Peyer's patch (tissue), 4 donors: ENCODE results near the gene WDR74. TPM values are rescaled to one million over a fixed set of nuclear protein-coding genes. Genes with fewer than 3 reads are reported as not detected.
A peak's percentile ranks its signal among the peaks of the same experiment; 100 is the strongest.

Experiments
- DNase-seq, 3 donors: peaks; one replicate each; pipeline ENCODE4 v3.0.0-alpha.2; 2017 to 2019
- H3K27ac ChIP-seq, 4 donors: fragments of 200-600 bp; sonication (generic); one replicate each; pipeline ENCODE4 v1.5.1; 2016 to 2019
- H3K27me3 ChIP-seq, 2 donors: fragments of 200-600 bp; sonication (generic); one replicate each; pipeline ENCODE4 v1.5.1; 2019
- H3K36me3 ChIP-seq, 3 donors: fragments of 200-600 bp; sonication (generic); one replicate each; pipeline ENCODE4 v1.5.1; 2016 to 2019
- H3K4me1 ChIP-seq, 4 donors: fragments of 200-600 bp; sonication (generic); one replicate each; pipeline ENCODE4 v1.5.1; 2016 to 2019
- H3K4me3 ChIP-seq, 4 donors: fragments of 200-600 bp; sonication (generic); 1 replicate in 3 of 4; 2 replicates in 1 of 4; pipeline ENCODE4 v1.5.1; 2016 to 2019; ENCODE audit warnings: mild to moderate bottlenecking in 1 of 4
- H3K9me3 ChIP-seq, 4 donors: fragments of 200-600 bp; sonication (generic); one replicate each; pipeline ENCODE4 v1.5.1; 2016 to 2019; ENCODE audit warnings: mild to moderate bottlenecking in 1 of 4
- CTCF ChIP-seq, 6 experiments: fragments of 450-650 bp in 4 of 6; fragments of 200-600 bp in 2 of 6; sonication (generic) in 1 of 6; IDR thresholded peaks; one replicate each; pipeline ENCODE4 v1.5.1; 2017 to 2019; ENCODE audit warnings: antibody characterized with exemption in 6 of 6, mild to moderate bottlenecking in 3 of 6, moderate library complexity in 1 of 6
- POLR2A ChIP-seq, 2 donors: fragments of 450-650 bp; IDR thresholded peaks; one replicate each; pipeline ENCODE4 v1.5.1; 2017; ENCODE audit warnings: antibody characterized with exemption in 2 of 2, mild to moderate bottlenecking in 2 of 2, moderate library complexity in 2 of 2
- total RNA-seq, 4 donors: library from RNA; depleted of rRNA; stranded (reverse); fragments of >200 nt; gene quantifications; one replicate each; pipeline ENCODE4 v1.1.0, GENCODE V29; 2016

Gene WDR74
- total RNA-seq, 4 donors from 2014 or later: 17.7 to 78.4 (median 28.6) TPM

DNA sequence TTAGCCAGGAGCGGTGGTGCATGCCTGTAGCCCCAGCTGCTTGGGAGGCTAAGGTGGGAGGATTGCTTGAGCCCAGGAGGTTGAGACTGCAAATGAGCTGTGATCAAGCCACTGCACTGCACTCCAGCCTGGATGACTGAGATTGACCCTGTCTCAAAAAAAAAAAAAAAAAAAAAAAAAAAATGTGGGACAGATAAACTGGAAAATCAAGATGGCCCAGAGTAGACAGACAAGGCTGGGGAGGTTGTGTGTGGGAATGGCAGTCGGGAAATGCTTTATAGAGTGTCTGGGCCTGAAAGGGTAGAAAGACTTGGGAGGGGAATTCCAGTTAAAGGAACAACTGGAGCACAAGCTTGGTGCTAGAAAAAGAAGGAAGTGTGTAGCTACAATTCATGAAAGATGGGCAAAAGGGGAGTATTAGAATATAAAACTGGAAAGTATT lies 18.2 kb upstream of the WDR74 start:
- H3K27me3 ChIP-seq: no peaks in the 10 kb centered on the region
- H3K27ac ChIP-seq: no peak overlapping the region
- H3K9me3 ChIP-seq: no peaks in the 10 kb centered on the region
- H3K4me1 ChIP-seq: peaks cover 0 to 33% (median 13%) of the 10 kb centered on the region in 4 donors
- no peak for DNase-seq
- peaks cover 0 to 12% (median 0%) of the 10 kb centered on the region in 3 donors for H3K36me3 ChIP-seq
- TF ChIP-seq CTCF (IDR thresholded peaks at IDR 0.05) (no peak), POLR2A (IDR thresholded peaks at IDR 0.05) (no peak)
- no peak overlapping the region for H3K4me3 ChIP-seq

DNA sequence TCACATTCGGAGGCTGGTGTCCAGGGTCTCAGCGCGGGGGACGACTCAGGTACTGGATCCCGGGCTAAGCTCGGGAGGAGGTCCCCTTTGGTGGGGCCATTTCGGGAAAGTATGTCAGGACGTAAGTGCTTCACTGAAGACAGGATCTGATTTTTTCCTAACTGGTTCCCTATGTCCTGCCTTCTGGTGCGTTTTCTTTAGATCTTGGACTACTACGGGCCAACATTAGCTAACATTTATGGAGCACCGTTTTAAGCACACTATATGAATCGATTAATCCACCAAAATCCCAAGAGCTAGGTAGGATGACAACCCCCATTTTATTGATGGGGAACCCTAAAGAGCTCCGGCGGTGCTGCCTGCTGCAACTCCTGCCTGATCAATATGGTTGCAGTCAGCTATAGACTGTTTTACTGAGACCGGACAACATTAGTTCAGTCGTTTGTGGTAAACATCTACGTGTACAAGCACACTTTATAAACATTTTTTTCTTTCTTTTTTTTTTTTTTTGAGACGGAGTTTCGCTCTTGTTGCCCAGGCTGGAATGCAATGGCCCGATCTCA lies 17.0 kb upstream of the WDR74 start:
- DNase-seq: no peak
- peaks cover 0 to 24% (median 0%) of the 10 kb centered on the region in 3 donors for H3K36me3 ChIP-seq
- no peaks in the 10 kb centered on the region for H3K9me3 ChIP-seq

DNA sequence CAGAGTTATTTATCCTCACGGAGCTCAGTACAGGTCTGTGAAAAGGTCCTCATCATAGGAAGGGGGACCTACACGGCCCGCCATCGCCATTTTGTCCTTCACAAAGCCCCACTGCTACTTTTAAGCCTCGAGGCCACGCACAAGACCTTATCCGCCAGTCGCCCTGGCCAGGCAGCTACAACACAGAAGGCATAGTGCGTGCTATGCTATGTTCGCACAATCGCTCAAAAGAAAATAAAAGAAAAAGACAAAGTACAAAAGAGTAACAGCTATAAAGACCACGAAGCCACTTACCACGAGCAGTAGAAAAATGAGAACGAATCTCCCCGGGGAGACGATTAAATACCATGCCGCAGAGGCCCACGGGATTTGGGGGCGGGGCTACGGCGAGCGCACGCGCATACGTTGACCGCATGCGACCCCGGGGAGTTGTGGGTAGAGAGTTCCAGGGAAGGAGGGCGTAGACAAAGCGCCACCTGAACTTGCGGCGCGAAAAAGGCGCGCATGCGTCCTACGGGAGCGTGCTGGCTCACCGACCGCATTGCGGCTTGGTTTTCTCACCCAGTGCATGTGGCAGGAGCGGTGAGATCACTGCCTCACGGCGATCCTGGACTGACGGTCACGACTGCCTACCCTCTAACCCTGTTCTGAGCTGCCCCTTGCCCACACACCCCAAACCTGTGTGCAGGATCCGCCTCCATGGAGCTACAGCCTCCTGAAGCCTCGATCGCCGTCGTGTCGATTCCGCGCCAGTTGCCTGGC lies 16.4 kb upstream of the WDR74 start:
- H3K9me3 ChIP-seq: no peaks in the 10 kb centered on the region
- H3K4me1 ChIP-seq: peaks cover 0 to 33% (median 13%) of the 10 kb centered on the region in 4 donors
- peak overlapping the region; percentile 51 to 85 (median 70) for H3K4me3 ChIP-seq
- peak; percentile 94 to 98 (median 98) for DNase-seq
- peaks cover 0 to 26% (median 0%) of the 10 kb centered on the region in 3 donors for H3K36me3 ChIP-seq
- H3K27ac ChIP-seq: peak overlapping the region; percentile 68 to 88 (median 76)
- TF ChIP-seq POLR2A (IDR thresholded peaks at IDR 0.05): peak; percentile 94 to 96
- peak in 1 of 6 experiments; percentile 3 for TF ChIP-seq CTCF (IDR thresholded peaks at IDR 0.05)
- no peaks in the 10 kb centered on the region for H3K27me3 ChIP-seq

More for the DNA sequence above, 17.0 kb upstream of the WDR74 start:
- H3K27me3 ChIP-seq: no peaks in the 10 kb centered on the region
- peak overlapping the region; percentile 50 to 88 (median 56) for H3K27ac ChIP-seq
- peaks cover 0 to 33% (median 13%) of the 10 kb centered on the region in 4 donors for H3K4me1 ChIP-seq
- TF ChIP-seq POLR2A (IDR thresholded peaks at IDR 0.05) (no peak), CTCF (IDR thresholded peaks at IDR 0.05) (no peak)
- peak overlapping the region; percentile 51 to 85 (median 70) for H3K4me3 ChIP-seq

- TF ChIP-seq CTCF (IDR thresholded peaks at IDR 0.05): no peak
- no peak for TF ChIP-seq POLR2A (IDR thresholded peaks at IDR 0.05)
- Histone ChIP-seq H3K9me3 (no peaks in the 10 kb centered on the region), H3K27me3 (no peaks in the 10 kb centered on the region), H3K36me3 (peaks cover 0 to 26% (median 0%) of the 10 kb centered on the region in 3 donors), H3K4me1 (peaks cover 0 to 33% (median 13%) of the 10 kb centered on the region in 4 donors), H3K27ac (peak overlapping the region; percentile 68 to 88 (median 76)), H3K4me3 (peak overlapping the region; percentile 51 to 85 (median 70))
- DNase-seq: no peak
Measured at GRCh38 chr11:62854825-62855570, 15.6 kb upstream of the WDR74 start.

DNA sequence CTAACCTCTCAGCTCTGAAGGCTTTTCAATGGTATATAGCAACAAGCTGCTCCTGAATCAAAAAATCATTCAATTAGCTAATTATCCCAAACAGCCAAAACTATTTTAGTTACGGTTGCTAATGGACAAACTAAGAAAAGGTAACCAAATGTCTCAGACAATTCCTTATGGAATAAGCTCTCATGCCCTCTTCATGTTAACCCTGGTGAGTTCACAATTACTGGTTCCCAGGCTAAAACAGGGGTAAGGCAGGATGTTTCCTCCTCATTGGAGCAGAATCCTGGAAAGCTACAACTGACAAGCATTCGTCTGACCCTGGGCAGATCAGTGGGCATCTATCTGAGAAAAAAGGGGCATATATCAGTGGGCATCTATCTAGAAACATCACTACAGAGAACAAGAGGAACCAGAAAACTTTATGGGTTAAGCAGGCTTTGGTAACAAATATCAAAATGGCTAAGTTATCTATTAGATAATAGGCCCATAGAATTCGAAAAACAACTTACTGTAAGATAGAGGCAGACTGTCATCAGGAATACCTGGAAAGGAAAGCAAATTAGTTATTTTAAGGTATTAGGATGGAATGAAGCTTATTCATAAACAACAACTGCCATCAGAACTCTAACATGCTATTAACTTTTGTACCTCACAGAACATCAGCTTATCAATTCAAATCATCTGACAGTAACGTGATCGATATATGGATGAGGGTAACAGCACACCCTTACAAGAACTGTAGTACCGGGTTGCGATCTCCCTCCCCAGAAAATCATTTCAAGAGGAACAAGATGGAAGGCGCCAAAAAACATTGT lies 14.8 kb upstream of the WDR74 start:
- no peak for TF ChIP-seq POLR2A (IDR thresholded peaks at IDR 0.05)
- no peak for TF ChIP-seq CTCF (IDR thresholded peaks at IDR 0.05)
- Histone ChIP-seq H3K4me3 (peak overlapping the region; percentile 51 to 85 (median 70)), H3K27me3 (no peaks in the 10 kb centered on the region), H3K36me3 (peaks cover 0 to 26% (median 0%) of the 10 kb centered on the region in 3 donors), H3K27ac (peak overlapping the region in 3 of 4 donors; percentile 25 to 88 (median 68)), H3K9me3 (no peaks in the 10 kb centered on the region), H3K4me1 (peaks cover 0 to 33% (median 13%) of the 10 kb centered on the region in 4 donors)
- DNase-seq: no peak
